Stimulated activated CD8-positive, alpha-beta memory T cell treated with anti-CD3 and anti-CD28 coated beads, Interleukin-7, amount 100 ng/mL, for 48 hours (primary cell): Measurements from ENCODE around the gene WFIKKN1.
"Not testable (repeated sequence)": the region's sequence is repeated elsewhere in the genome, so short reads cannot be mapped to it uniquely, and the experiment has no call there.

Experiments
- DNase-seq, 2 donors: peaks; one replicate each; pipeline ENCODE4 v3.0.0-alpha.2; 2020; ENCODE audit warnings: low read depth in 1 of 2; ENCODE audit errors: extremely low read depth in 1 of 2

Gene WFIKKN1

GRCh38 chr16:595094-595528 lies 35.7 kb upstream of the WFIKKN1 start:
- no peak for DNase-seq

- no peak for DNase-seq
Observed at GRCh38 chr16:595942-596735, 34.6 kb upstream of the WFIKKN1 start.

GRCh38 chr16:596736-597060 lies 34.1 kb upstream of the WFIKKN1 start:
- no peak for DNase-seq

GRCh38 chr16:597655-598054 lies 33.1 kb upstream of the WFIKKN1 start:
- not testable (repeated sequence) for DNase-seq

- no peak for DNase-seq
Observed at GRCh38 chr16:598823-599739, 31.7 kb upstream of the WFIKKN1 start.

- no peak for DNase-seq
Observed at GRCh38 chr16:600781-601180, 30.0 kb upstream of the WFIKKN1 start.

- no peak for DNase-seq
Observed at GRCh38 chr16:603933-604332, 26.9 kb upstream of the WFIKKN1 start.

GRCh38 chr16:606656-607307 lies 24.0 kb upstream of the WFIKKN1 start:
- DNase-seq, result no peak

GRCh38 chr16:608019-608418 lies 22.8 kb upstream of the WFIKKN1 start:
- DNase-seq, result peak in 1 of 2 donors; percentile 49

GRCh38 chr16:609316-609715 lies 21.5 kb upstream of the WFIKKN1 start:
- DNase-seq, result no peak

GRCh38 chr16:609984-610383 lies 20.8 kb upstream of the WFIKKN1 start:
- DNase-seq, result no peak

GRCh38 chr16:610513-611381 lies 20.0 kb upstream of the WFIKKN1 start:
- DNase-seq, result peak; percentile 37 to 39

GRCh38 chr16:615122-615521 lies 15.7 kb upstream of the WFIKKN1 start:
- no peak for DNase-seq

- no peak for DNase-seq
Observed at GRCh38 chr16:616733-617586, 13.8 kb upstream of the WFIKKN1 start.

GRCh38 chr16:617855-618254 lies 12.9 kb upstream of the WFIKKN1 start:
- DNase-seq, result no peak

GRCh38 chr16:619476-620100 lies 11.2 kb upstream of the WFIKKN1 start:
- no peak for DNase-seq

- DNase-seq, result no peak
Observed at GRCh38 chr16:620700-621525, 9.9 kb upstream of the WFIKKN1 start.

GRCh38 chr16:621526-622105 lies 9.2 kb upstream of the WFIKKN1 start:
- DNase-seq, result no peak
